T-helper 1 cell treated with Interleukin-12 subunit alpha and Interleukin-12 subunit beta and Interleukin-4 antibody, amounts not matched to agents 30 ng/mL and 1 ng/mL, for 36 hours (primary cell): ENCODE measurements around the gene UBE2D1. TPM values are rescaled to one million over a fixed set of nuclear protein-coding genes. Genes with fewer than 3 reads are reported as not detected.
"Not testable (repeated sequence)": the region's sequence is repeated elsewhere in the genome, so short reads cannot be mapped to it uniquely, and the experiment has no call there.

ENCODE experiments used
- intact Hi-C: fragments of 100-400 bp; cut with micrococcal nuclease; formaldehyde crosslinking; loops from one replicate; pipeline ENCODE4 v1.15.1; 2024
- total RNA-seq: library from RNA; stranded (reverse); gene quantifications from 2 replicates; pipeline ENCODE4 v1.2.3, GENCODE V29; 2022

Gene UBE2D1
- total RNA-seq, 1 donor from 2014 or later = 18.6 TPM

GRCh38 chr10:58373442-58373827, 38.6 kb downstream of the UBE2D1 start:
- intact Hi-C loops = no loop called here

GRCh38 chr10:58382489-58382995, 47.7 kb downstream of the UBE2D1 start:
- intact Hi-C loops = loop anchor here (10.0 kb wide), 1 partner anchor 1522 kb away; the partner anchor contains the start of gene CCDC6

- intact Hi-C loops = loop anchor here (10.0 kb wide), 1 partner anchor 1521 kb away; the partner anchor contains the start of gene CCDC6
Observed at GRCh38 chr10:58384095-58384494, 49.3 kb downstream of the UBE2D1 start.

- intact Hi-C loops = loop anchor here (10.0 kb wide), 1 partner anchor 1520 kb away; the partner anchor contains the start of gene CCDC6
Observed at GRCh38 chr10:58384544-58384998, 49.8 kb downstream of the UBE2D1 start.

GRCh38 chr10:58384999-58385783, 50.4 kb downstream of the UBE2D1 start, which contains the start of gene TFAM:
TFAM (plus strand) TSS chr10:58385410; CDS start chr10:58385548, 138 bp downstream.
- intact Hi-C loops = loop anchor here (1.0 to 10.0 kb wide), 6 partner anchors 51 to 1520 kb away; partner anchors contain the start of genes CCDC6 and CISD1

- intact Hi-C loops = loop anchor here (1.0 to 10.0 kb wide), 6 partner anchors 51 to 1519 kb away; partner anchors contain the start of genes CCDC6 and CISD1
Observed at GRCh38 chr10:58385784-58386112, 50.9 kb downstream of the UBE2D1 start.

GRCh38 chr10:58389024-58389423, 54.2 kb downstream of the UBE2D1 start:
- intact Hi-C loops = loop anchor here (10.0 kb wide), 1 partner anchor 1516 kb away; the partner anchor contains the start of gene CCDC6

- intact Hi-C loops = no loop called here
Observed at GRCh38 chr10:58393317-58393716, 58.5 kb downstream of the UBE2D1 start.

GRCh38 chr10:58394471-58394870, 59.7 kb downstream of the UBE2D1 start:
- intact Hi-C loops = no loop called here

GRCh38 chr10:58396057-58396456, 61.3 kb downstream of the UBE2D1 start:
- intact Hi-C loops = no loop called here

- intact Hi-C loops = no loop called here
Observed at GRCh38 chr10:58397830-58398229, 63.0 kb downstream of the UBE2D1 start.

GRCh38 chr10:58399410-58399809, 64.6 kb downstream of the UBE2D1 start:
- intact Hi-C loops = no loop called here

GRCh38 chr10:58400609-58401008, 65.8 kb downstream of the UBE2D1 start:
- intact Hi-C loops = loop anchor here (1.0 kb wide), 1 partner anchor 48 kb away; no protein-coding TSS in a partner anchor

- intact Hi-C loops = no loop called here
Observed at GRCh38 chr10:58404001-58404400, 69.2 kb downstream of the UBE2D1 start.

- intact Hi-C loops = no loop called here
Observed at GRCh38 chr10:58409956-58410610, 75.3 kb downstream of the UBE2D1 start.

- intact Hi-C loops = no loop called here
Observed at GRCh38 chr10:58412502-58412961, 77.7 kb downstream of the UBE2D1 start.

- intact Hi-C loops = no loop called here
Observed at GRCh38 chr10:58414270-58415041, 79.7 kb downstream of the UBE2D1 start.

GRCh38 chr10:58415757-58416156, 81.0 kb downstream of the UBE2D1 start:
- intact Hi-C loops = no loop called here

GRCh38 chr10:58417902-58418301, 83.1 kb downstream of the UBE2D1 start:
- intact Hi-C loops = not testable (repeated sequence)
